Heart right ventricle (tissue), 16 donors: ENCODE results near the gene MFSD6. TPM values are rescaled to one million over a fixed set of nuclear protein-coding genes. Genes with fewer than 3 reads are reported as not detected.

ENCODE experiments used
- ATAC-seq, 8 donors: fragments of 200-7000 bp; cut with Tn5 transposase; one replicate each; pipeline ENCODE4 v1.9.1; 2020; ENCODE audit warnings: mild to moderate bottlenecking in 8 of 8, moderate library complexity in 8 of 8, moderate number of reproducible peaks in 1 of 8
- DNase-seq, 2 donors: peaks; one replicate each; pipeline ENCODE4 v3.0.0-alpha.2; 2020
- H3K27ac ChIP-seq, 10 donors: fragments of 200-600 bp; sonication (generic) in 2 of 10; one replicate each; pipeline versions ENCODE4 v1.5.0 to v1.8.0; 2020 to 2022; ENCODE audit warnings: mild to moderate bottlenecking in 3 of 10
- H3K27me3 ChIP-seq, 7 donors: fragments of 200-600 bp; one replicate each; pipeline ENCODE4 v1.8.0; 2021 to 2022; ENCODE audit warnings: mild to moderate bottlenecking in 2 of 7
- H3K36me3 ChIP-seq, 9 donors: fragments of 200-600 bp; sonication (generic) in 1 of 9; one replicate each; pipeline versions ENCODE4 v1.5.0 to v1.8.0; 2020 to 2022; ENCODE audit warnings: mild to moderate bottlenecking in 2 of 9
- H3K4me1 ChIP-seq, 9 donors: fragments of 200-600 bp; sonication (generic) in 1 of 9; one replicate each; pipeline versions ENCODE4 v1.5.0 to v1.8.0; 2020 to 2022; ENCODE audit warnings: mild to moderate bottlenecking in 4 of 9
- H3K4me3 ChIP-seq, 10 donors: fragments of 200-600 bp; sonication (generic) in 2 of 10; one replicate each; pipeline versions ENCODE4 v1.5.0 to v1.8.0; 2020 to 2022; ENCODE audit warnings: mild to moderate bottlenecking in 7 of 10, moderate library complexity in 2 of 10
- H3K9me3 ChIP-seq, 11 donors: fragments of 200-600 bp in 10 of 11; sonication (generic) in 2 of 11; one replicate each; pipeline versions ENCODE4 v1.5.0 to v1.8.0; 2013 to 2022; ENCODE audit warnings: mild to moderate bottlenecking in 2 of 11, control low read depth in 1 of 11, moderate library complexity in 1 of 11
- WGBS, 2 donors: extraction: QIAGEN DNeasy Blood & Tissue Kit; methylation state at CpG; one replicate each; pipeline ENCODE4 v1.1.7; 2013; ENCODE audit warnings: inconsistent platforms in 1 of 2; 5-methylcytosine and 5-hydroxymethylcytosine counted together
- intact Hi-C, 10 donors: fragments of 100-400 bp; cut with DNase I; formaldehyde crosslinking; loops; one replicate each; pipeline versions ENCODE4 v1.11.1 to v1.14.2; 2022
- polyA plus RNA-seq, 2 donors: library from polyadenylated mRNA; stranded (reverse); fragments of 200-250 nt; gene quantifications; one replicate each; pipeline ENCODE4 v1.2.3, GENCODE V29; 2013
- total RNA-seq, 10 donors: library from RNA; stranded (reverse); fragmentation: NEBNext Ultra II Directional in 3 of 10; extraction: Animal tissue kit (Norgen Biotek cat#: 25700) in 3 of 10; gene quantifications; one replicate each; pipeline versions ENCODE4 v1.2.1 to v1.2.4, GENCODE V29; 2021 to 2023
- TF ChIP-seq, protein P1 (sequence below), 9 donors: fragments of 200-600 bp; sonication (generic) in 2 of 9; IDR thresholded peaks; one replicate each; pipeline versions ENCODE4 v1.5.0 to v1.8.0; 2021 to 2022; ENCODE audit warnings: antibody characterized with exemption in 9 of 9, mild to moderate bottlenecking in 5 of 9, moderate library complexity in 1 of 9
- donor health status: Arrhythmogenic right ventricular cardiomyopathy.
- donor health status: ischemic (EF 13 %, LVEDD 7.1; RV severe dilation, severe dysfunction).
- donor health status: healthy with polysubstance abuse.
- donor health status: DM: no; HTN: yes; CAD: no.
- donor health status: DM: no; HTN: no; CAD: no.
- donor health status: ischemic (EF 25% LVEDD 6.9; RV normal size, moderate dysfunction).
- donor health status: ischemic (EF 25% LVEDD 5.7; RV mildly dilated, moderate dysfunction).
- donor health status: healthy.
- donor health status: DM: yes; HTN: yes; CAD: no.
- donor health status: Ischemic cardiomyopathy.
- donor health status: ischemic (EF 35%, LVEDD 5.7; RV mildly dilated, moderate dysfunction).
- donor health status: nonischemic (EF 11% LVEDD 7.7; RV severe dilation, severe dysfunction).
- donor health status: DM: yes; HTN: yes; CAD: no.
- donor health status: PGD.
- donor health status: ischemic (EF 29% LVEDD 5.4; RV normal size, mild dysfunction).
- donor health status: nonischemic (EF 23%, LVEDD 6.1; RV moderate dilation, normal function).

MFSD6 gene
- total and polyA plus RNA-seq, 12 donors = 9.7 to 26.7 (median 15.9) TPM

DNA sequence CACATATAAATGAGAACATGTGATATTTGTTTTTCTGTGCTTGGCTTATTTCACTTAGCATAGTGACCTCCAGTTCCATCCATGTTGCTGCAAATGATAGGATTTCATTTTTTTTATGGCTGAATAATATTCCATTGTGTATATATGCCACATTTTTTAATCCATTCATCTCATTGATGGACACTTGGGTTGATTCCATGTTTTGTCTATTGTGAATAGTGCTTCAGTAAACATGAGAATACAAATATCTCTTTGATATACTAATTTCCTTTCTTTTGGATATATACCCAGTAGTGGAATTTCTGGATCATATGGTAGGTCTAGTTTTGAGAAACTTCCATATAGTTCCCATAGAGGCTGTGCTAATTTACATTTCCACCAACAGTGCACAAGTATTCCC lies 130.0 kb downstream of the MFSD6 start:
- Histone ChIP-seq H3K4me1 (peaks cover 0 to 24% (median 7%) of the 10 kb centered on the region in 9 donors), H3K9me3 (peaks cover 0 to 61% (median 49%) of the 10 kb centered on the region in 11 donors), H3K36me3 (no peaks in the 10 kb centered on the region), H3K4me3 (no peak overlapping the region), H3K27me3 (no peaks in the 10 kb centered on the region), H3K27ac (no peak overlapping the region)
- ATAC-seq (no peak), DNase-seq (no peak)
- intact Hi-C loops = loop anchor here in 8 of 10 donors (5.0 to 10.0 kb wide), 10 partner anchors 34 to 267 kb away; partner anchors contain the start of gene NAB1 (in 3 of the 8)
- TF ChIP-seq, protein P1, sequence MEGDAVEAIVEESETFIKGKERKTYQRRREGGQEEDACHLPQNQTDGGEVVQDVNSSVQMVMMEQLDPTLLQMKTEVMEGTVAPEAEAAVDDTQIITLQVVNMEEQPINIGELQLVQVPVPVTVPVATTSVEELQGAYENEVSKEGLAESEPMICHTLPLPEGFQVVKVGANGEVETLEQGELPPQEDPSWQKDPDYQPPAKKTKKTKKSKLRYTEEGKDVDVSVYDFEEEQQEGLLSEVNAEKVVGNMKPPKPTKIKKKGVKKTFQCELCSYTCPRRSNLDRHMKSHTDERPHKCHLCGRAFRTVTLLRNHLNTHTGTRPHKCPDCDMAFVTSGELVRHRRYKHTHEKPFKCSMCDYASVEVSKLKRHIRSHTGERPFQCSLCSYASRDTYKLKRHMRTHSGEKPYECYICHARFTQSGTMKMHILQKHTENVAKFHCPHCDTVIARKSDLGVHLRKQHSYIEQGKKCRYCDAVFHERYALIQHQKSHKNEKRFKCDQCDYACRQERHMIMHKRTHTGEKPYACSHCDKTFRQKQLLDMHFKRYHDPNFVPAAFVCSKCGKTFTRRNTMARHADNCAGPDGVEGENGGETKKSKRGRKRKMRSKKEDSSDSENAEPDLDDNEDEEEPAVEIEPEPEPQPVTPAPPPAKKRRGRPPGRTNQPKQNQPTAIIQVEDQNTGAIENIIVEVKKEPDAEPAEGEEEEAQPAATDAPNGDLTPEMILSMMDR (IDR thresholded peaks at IDR 0.05) = no peak

DNA sequence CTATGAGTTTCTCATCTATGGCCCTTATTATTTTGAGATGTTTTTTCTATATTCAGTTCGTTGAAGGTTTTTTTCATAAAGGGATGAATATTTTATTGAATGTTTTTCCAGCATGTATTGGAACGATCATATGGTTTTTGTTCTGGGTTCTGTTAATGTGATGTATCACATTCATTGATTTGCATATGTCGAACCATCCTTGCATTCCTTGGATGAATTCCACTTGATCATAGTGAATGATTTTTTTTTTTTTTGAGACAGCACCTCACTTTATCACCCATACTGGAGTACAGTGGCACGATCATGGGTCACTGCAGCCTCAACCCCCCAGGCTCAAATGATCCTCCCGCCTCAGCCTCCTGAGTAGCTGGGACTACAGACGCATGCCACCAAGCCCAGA lies 131.9 kb downstream of the MFSD6 start:
- Histone ChIP-seq H3K27me3 (no peaks in the 10 kb centered on the region), H3K27ac (no peak overlapping the region), H3K4me3 (no peak overlapping the region), H3K36me3 (no peaks in the 10 kb centered on the region), H3K9me3 (peaks cover 0 to 61% (median 49%) of the 10 kb centered on the region in 11 donors), H3K4me1 (peaks cover 0 to 18% (median 0%) of the 10 kb centered on the region in 9 donors)
- 97 to 98% methylated on average over 6 of the region's 6 CpGs for WGBS, 2 donors
- TF ChIP-seq, protein P1 (IDR thresholded peaks at IDR 0.05) = no peak
- no peak for DNase-seq
- intact Hi-C loops = loop anchor here in 1 of 10 donors (10.0 kb wide), 1 partner anchor 265 kb away; no protein-coding TSS in a partner anchor
- no peak for ATAC-seq

DNA sequence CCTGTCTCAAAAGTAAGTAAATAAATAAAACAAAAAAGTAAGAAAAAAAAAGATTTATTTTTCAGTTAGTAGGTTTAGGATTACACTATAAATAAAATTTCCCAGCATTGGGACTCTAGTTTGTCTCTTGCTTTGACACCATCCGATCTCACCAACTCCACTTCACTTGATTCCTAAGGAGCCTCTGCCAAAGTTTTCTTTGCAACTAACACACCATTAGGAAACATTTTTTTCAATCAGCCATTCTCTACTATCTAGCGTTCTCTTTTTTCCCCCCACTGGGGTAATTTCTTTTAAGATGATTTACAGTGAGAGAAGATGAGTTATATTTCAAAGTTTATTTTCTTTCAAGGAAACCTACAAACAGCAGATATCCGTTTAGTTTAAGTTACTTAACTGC lies 136.9 kb downstream of the MFSD6 start:
- WGBS, 2 donors = 64% methylated on average over 3 of the region's 3 CpGs
- intact Hi-C loops = loop anchor here in 1 of 10 donors (10.0 kb wide), 1 partner anchor 260 kb away; no protein-coding TSS in a partner anchor
- no peak for ATAC-seq

DNA sequence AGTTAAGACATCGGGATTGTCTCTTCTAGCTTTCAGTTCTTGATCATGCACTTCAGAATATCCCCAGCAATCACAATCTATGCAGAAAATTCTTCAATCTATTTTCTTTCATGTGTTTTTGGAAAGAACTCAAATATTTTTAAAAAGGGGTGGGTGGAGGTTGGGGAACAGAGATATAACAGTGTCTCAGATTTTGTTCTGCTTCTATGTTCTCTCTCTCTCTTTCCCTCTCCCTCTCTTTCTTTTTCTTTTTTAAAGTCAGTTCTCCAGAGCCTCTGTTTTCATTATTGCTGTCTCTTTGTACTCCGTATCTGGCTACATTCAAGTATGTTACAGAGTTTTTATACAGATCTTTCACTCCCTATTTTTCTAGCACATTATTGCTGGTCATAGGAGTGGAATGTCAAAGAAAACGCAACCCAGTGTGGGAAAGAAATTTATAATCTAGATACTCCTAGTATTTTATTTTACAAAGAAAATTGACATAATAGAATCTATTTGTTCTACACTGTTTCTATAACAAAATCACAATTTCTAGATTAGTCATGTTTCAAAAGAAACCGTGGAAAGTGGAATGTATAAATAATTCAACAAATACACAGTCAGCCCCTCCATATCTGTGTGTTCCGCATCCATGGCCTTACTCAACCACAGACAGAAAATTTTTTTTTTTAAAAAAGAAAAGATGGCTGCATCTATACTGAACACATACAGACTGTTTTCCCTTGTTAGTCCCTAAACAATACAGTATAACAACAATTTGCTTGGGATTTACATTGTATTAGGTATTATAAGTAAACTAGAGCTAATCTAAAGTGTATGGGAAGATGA lies 137.6 kb downstream of the MFSD6 start:
- peak overlapping the region in 6 of 10 donors; percentile 6 to 35 (median 28) for H3K4me3 ChIP-seq
- H3K9me3 ChIP-seq = peaks cover 0 to 20% (median 15%) of the 10 kb centered on the region in 11 donors
- DNase-seq (no peak), ATAC-seq (peak in 1 of 8 donors; percentile 20)
- TF ChIP-seq, protein P1 (IDR thresholded peaks at IDR 0.05) = no peak
- H3K4me1 ChIP-seq = peaks cover 0 to 5% (median 0%) of the 10 kb centered on the region in 9 donors
- H3K27ac ChIP-seq = peak overlapping the region in 6 of 10 donors; percentile 3 to 52 (median 26)
- H3K36me3 ChIP-seq = no peaks in the 10 kb centered on the region
- H3K27me3 ChIP-seq = no peaks in the 10 kb centered on the region
- WGBS, 2 donors = 71 to 72% methylated on average over 5 of the region's 5 CpGs
- intact Hi-C loops = loop anchor here in 1 of 10 donors (10.0 kb wide), 1 partner anchor 259 kb away; no protein-coding TSS in a partner anchor

More for the DNA sequence above, 136.9 kb downstream of the MFSD6 start:
- peaks cover 0 to 27% (median 22%) of the 10 kb centered on the region in 11 donors for H3K9me3 ChIP-seq
- H3K27me3 ChIP-seq = no peaks in the 10 kb centered on the region
- TF ChIP-seq, protein P1 (IDR thresholded peaks at IDR 0.05) = no peak
- no peak for DNase-seq
- H3K27ac ChIP-seq = peak overlapping the region in 6 of 10 donors; percentile 3 to 52 (median 26)
- no peaks in the 10 kb centered on the region for H3K36me3 ChIP-seq
- H3K4me1 ChIP-seq = peaks cover 0 to 5% (median 0%) of the 10 kb centered on the region in 9 donors
- H3K4me3 ChIP-seq = peak overlapping the region in 6 of 10 donors; percentile 6 to 35 (median 28)
